ENCODE measurements around the gene ZDHHC14. TPM values are rescaled to one million over a fixed set of nuclear protein-coding genes. Genes with fewer than 3 reads are reported as not detected.

ZDHHC14 gene
- total and polyA plus RNA-seq, 2 experiments from 2014 or later = 3.0 to 7.4 TPM

DNA sequence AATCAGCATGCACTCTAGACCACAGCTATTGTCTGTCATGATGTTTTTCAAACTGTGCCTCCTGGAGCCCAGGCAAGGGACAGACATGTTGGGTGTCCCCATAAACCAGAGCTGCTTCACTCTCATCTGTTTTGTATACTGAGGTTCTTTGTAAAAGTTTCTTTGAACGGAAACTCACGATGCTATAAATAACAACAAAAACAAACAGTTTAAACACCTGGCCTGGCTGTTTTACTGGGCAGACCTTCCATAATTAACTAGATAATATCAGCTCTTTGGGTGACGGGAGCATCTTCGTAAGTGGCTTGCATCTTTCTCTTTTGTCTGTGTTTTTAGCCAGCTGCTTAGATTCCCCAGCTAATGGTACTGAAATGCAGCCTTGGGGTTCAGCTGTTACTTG lies 190.3 kb downstream of the ZDHHC14 start:
- no peak overlapping the region for H3K27ac Mint-ChIP-seq
- H3K79me2 ChIP-seq (replicated peaks; ENCODE audit: insufficient read depth) = no peaks in the 10 kb centered on the region
- no peaks in the 10 kb centered on the region for H3K4me1 ChIP-seq (ENCODE audit: insufficient read depth)
- no peak overlapping the region for H3K4me2 ChIP-seq
- DNase-seq (ENCODE audit: low spot score) (no peak), ATAC-seq (no peak)
- H3K4me3 ChIP-seq = no peak overlapping the region
- H3K4me1 Mint-ChIP-seq = peaks cover 12% of the 10 kb centered on the region; the same call in 2 of the 3 replicates
- no peaks in the 10 kb centered on the region; the same call in 2 of the 3 replicates for H3K36me3 Mint-ChIP-seq (ENCODE audit: low read depth)
- no peaks in the 10 kb centered on the region for H3K36me3 ChIP-seq (ENCODE audit: insufficient read depth)
- H3K27ac ChIP-seq (ENCODE audit: low read depth) = no peak overlapping the region
- H4K20me1 ChIP-seq (replicated peaks; ENCODE audit: insufficient read depth) = no peaks in the 10 kb centered on the region
- peaks cover 8% of the 10 kb centered on the region; the same call in 2 of the 3 replicates for H3K9me3 Mint-ChIP-seq
- H3K4me3 Mint-ChIP-seq = no peak overlapping the region
- peaks cover 4% of the 10 kb centered on the region for H3K27me3 Mint-ChIP-seq (ENCODE audit: insufficient read depth, low read depth, poor library complexity)
- no peaks in the 10 kb centered on the region for H3K9me2 ChIP-seq (ENCODE audit: insufficient read depth)
- peak overlapping the region; percentile 60 for H2AFZ ChIP-seq
- no peaks in the 10 kb centered on the region for H3F3A ChIP-seq (replicated peaks; ENCODE audit: low read depth)
- no peak for TF ChIP-seq EZH2 (IDR thresholded peaks at IDR 0.05; ENCODE audit: low read depth, unreplicated experiment)
- TF ChIP-seq CTCF (conservative IDR thresholded peaks at IDR 0.05; ENCODE audit: low read depth in 2 of 2) = no peak
- TF ChIP-seq JUNB (IDR thresholded peaks at IDR 0.05; ENCODE audit: unreplicated experiment) = no peak
- TF ChIP-seq, protein P1, sequence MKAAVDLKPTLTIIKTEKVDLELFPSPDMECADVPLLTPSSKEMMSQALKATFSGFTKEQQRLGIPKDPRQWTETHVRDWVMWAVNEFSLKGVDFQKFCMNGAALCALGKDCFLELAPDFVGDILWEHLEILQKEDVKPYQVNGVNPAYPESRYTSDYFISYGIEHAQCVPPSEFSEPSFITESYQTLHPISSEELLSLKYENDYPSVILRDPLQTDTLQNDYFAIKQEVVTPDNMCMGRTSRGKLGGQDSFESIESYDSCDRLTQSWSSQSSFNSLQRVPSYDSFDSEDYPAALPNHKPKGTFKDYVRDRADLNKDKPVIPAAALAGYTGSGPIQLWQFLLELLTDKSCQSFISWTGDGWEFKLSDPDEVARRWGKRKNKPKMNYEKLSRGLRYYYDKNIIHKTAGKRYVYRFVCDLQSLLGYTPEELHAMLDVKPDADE (IDR thresholded peaks at IDR 0.05) = no peak
- TF ChIP-seq REST (IDR thresholded peaks at IDR 0.05; ENCODE audit: unreplicated experiment) = no peak
- no peak for TF ChIP-seq STAT1 (IDR thresholded peaks at IDR 0.05; ENCODE audit: unreplicated experiment)
- no peak for TF ChIP-seq POLR2AphosphoS5 (IDR thresholded peaks at IDR 0.05; ENCODE audit: low read depth)
- no peak for TF ChIP-seq ZNF114 (CRISPR knock-in tag; IDR thresholded peaks at IDR 0.05)
- TF ChIP-seq EZH2phosphoT487 (IDR thresholded peaks at IDR 0.05; ENCODE audit: unreplicated experiment) = no peak
- no peak for TF ChIP-seq ZNF331 (CRISPR knock-in tag; IDR thresholded peaks at IDR 0.05; ENCODE audit: low read depth)
- TF ChIP-seq CREB1 (CRISPR knock-in tag; IDR thresholded peaks at IDR 0.05; ENCODE audit: low read depth) = no peak
- no peak for TF ChIP-seq NANOG (IDR thresholded peaks at IDR 0.05; ENCODE audit: borderline replicate concordance)
- TF ChIP-seq, protein P2, sequence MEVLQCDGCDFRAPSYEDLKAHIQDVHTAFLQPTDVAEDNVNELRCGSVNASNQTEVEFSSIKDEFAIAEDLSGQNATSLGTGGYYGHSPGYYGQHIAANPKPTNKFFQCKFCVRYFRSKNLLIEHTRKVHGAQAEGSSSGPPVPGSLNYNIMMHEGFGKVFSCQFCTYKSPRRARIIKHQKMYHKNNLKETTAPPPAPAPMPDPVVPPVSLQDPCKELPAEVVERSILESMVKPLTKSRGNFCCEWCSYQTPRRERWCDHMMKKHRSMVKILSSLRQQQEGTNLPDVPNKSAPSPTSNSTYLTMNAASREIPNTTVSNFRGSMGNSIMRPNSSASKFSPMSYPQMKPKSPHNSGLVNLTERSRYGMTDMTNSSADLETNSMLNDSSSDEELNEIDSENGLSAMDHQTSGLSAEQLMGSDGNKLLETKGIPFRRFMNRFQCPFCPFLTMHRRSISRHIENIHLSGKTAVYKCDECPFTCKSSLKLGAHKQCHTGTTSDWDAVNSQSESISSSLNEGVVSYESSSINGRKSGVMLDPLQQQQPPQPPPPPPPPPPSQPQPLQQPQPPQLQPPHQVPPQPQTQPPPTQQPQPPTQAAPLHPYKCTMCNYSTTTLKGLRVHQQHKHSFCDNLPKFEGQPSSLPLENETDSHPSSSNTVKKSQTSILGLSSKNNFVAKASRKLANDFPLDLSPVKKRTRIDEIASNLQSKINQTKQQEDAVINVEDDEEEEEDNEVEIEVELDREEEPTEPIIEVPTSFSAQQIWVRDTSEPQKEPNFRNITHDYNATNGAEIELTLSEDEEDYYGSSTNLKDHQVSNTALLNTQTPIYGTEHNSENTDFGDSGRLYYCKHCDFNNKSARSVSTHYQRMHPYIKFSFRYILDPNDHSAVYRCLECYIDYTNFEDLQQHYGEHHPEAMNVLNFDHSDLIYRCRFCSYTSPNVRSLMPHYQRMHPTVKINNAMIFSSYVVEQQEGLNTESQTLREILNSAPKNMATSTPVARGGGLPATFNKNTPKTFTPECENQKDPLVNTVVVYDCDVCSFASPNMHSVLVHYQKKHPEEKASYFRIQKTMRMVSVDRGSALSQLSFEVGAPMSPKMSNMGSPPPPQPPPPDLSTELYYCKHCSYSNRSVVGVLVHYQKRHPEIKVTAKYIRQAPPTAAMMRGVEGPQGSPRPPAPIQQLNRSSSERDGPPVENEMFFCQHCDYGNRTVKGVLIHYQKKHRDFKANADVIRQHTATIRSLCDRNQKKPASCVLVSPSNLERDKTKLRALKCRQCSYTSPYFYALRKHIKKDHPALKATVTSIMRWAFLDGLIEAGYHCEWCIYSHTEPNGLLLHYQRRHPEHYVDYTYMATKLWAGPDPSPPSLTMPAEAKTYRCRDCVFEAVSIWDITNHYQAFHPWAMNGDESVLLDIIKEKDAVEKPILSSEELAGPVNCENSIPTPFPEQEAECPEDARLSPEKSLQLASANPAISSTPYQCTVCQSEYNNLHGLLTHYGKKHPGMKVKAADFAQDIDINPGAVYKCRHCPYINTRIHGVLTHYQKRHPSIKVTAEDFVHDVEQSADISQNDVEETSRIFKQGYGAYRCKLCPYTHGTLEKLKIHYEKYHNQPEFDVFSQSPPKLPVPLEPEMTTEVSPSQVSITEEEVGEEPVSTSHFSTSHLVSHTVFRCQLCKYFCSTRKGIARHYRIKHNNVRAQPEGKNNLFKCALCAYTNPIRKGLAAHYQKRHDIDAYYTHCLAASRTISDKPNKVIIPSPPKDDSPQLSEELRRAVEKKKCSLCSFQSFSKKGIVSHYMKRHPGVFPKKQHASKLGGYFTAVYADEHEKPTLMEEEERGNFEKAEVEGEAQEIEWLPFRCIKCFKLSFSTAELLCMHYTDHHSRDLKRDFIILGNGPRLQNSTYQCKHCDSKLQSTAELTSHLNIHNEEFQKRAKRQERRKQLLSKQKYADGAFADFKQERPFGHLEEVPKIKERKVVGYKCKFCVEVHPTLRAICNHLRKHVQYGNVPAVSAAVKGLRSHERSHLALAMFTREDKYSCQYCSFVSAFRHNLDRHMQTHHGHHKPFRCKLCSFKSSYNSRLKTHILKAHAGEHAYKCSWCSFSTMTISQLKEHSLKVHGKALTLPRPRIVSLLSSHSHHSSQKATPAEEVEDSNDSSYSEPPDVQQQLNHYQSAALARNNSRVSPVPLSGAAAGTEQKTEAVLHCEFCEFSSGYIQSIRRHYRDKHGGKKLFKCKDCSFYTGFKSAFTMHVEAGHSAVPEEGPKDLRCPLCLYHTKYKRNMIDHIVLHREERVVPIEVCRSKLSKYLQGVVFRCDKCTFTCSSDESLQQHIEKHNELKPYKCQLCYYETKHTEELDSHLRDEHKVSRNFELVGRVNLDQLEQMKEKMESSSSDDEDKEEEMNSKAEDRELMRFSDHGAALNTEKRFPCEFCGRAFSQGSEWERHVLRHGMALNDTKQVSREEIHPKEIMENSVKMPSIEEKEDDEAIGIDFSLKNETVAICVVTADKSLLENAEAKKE (CRISPR knock-in tag; IDR thresholded peaks at IDR 0.05) = no peak
- no peaks in the 10 kb centered on the region for H3K27me3 ChIP-seq (ENCODE audit: insufficient read depth)
